Upper lobe of left lung (tissue), 4 donors: Measurements from ENCODE around the gene ATXN1.
"Not testable (repeated sequence)": the region's sequence is repeated elsewhere in the genome, so short reads cannot be mapped to it uniquely, and the experiment has no call there.

Experiments
- POLR2AphosphoS5 ChIP-seq, 2 donors: sonication (generic); formaldehyde crosslinking; IDR thresholded peaks; one replicate each; pipeline ENCODE4 v1.5.1; 2017; ENCODE audit warnings: antibody characterized with exemption in 2 of 2
- TF ChIP-seq, protein P1 (sequence below), 6 experiments: fragments of 450-650 bp in 4 of 6; fragments of 200-600 bp in 2 of 6; sonication (generic) in 2 of 6; IDR thresholded peaks; one replicate each; pipeline ENCODE4 v1.5.1; 2016 to 2019; ENCODE audit warnings: antibody characterized with exemption in 6 of 6

DNA sequence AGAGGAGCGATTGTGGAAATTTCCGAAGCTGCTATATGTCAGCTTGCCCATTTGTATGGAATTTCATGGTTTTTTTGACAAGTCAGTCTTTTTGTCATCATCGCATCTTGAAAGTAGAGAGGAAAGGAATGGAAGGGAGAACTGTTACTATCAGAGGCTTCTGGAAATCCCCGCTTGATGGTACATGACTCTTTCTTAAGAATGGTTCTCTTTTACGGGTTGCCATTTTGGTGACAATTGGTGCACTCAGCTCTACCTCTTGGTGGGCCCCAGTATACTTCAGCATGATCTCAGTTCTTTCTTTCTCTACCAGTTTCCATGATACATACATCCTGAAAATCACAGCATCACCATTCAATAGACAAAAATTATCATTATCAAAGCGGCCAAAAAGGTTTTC is 146.0 kb downstream of the ATXN1 start:
- TF ChIP-seq POLR2AphosphoS5 (IDR thresholded peaks at IDR 0.05): not testable (repeated sequence)
- TF ChIP-seq, protein P1, sequence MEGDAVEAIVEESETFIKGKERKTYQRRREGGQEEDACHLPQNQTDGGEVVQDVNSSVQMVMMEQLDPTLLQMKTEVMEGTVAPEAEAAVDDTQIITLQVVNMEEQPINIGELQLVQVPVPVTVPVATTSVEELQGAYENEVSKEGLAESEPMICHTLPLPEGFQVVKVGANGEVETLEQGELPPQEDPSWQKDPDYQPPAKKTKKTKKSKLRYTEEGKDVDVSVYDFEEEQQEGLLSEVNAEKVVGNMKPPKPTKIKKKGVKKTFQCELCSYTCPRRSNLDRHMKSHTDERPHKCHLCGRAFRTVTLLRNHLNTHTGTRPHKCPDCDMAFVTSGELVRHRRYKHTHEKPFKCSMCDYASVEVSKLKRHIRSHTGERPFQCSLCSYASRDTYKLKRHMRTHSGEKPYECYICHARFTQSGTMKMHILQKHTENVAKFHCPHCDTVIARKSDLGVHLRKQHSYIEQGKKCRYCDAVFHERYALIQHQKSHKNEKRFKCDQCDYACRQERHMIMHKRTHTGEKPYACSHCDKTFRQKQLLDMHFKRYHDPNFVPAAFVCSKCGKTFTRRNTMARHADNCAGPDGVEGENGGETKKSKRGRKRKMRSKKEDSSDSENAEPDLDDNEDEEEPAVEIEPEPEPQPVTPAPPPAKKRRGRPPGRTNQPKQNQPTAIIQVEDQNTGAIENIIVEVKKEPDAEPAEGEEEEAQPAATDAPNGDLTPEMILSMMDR (IDR thresholded peaks at IDR 0.05): not testable (repeated sequence)
